SHP77 (cell line): ENCODE data around the gene RXRA.

Experiments
- DNase-seq, 2 experiments: peaks; one replicate each; lab custom pipeline; 2025; lab: John Stamatoyannopoulos, UW

Gene RXRA

GRCh38 chr9:134416385-134417015, 90.2 kb downstream of the RXRA start:
- DNase-seq, result no peak

GRCh38 chr9:134418354-134418753, 92.1 kb downstream of the RXRA start:
- DNase-seq, result no peak

- no peak for DNase-seq
Measured at GRCh38 chr9:134419000-134419683, 92.9 kb downstream of the RXRA start.

- peak; percentile 23 to 61 for DNase-seq
Measured at GRCh38 chr9:134419684-134420076, 93.4 kb downstream of the RXRA start.

- DNase-seq, result no peak
Measured at GRCh38 chr9:134420281-134420845, 94.1 kb downstream of the RXRA start.

GRCh38 chr9:134420974-134421432, 94.7 kb downstream of the RXRA start:
- DNase-seq, result no peak

- DNase-seq, result no peak
Measured at GRCh38 chr9:134421888-134422287, 95.6 kb downstream of the RXRA start.

GRCh38 chr9:134422301-134423090, 96.2 kb downstream of the RXRA start:
- no peak for DNase-seq

- DNase-seq, result no peak
Measured at GRCh38 chr9:134423166-134423565, 96.9 kb downstream of the RXRA start.

GRCh38 chr9:134423749-134424148, 97.5 kb downstream of the RXRA start:
- no peak for DNase-seq

GRCh38 chr9:134424818-134425217, 98.6 kb downstream of the RXRA start:
- DNase-seq, result no peak

GRCh38 chr9:134425401-134425800, 99.1 kb downstream of the RXRA start:
- DNase-seq, result no peak

GRCh38 chr9:134425812-134426211, 99.6 kb downstream of the RXRA start:
- no peak for DNase-seq

- no peak for DNase-seq
Measured at GRCh38 chr9:134426436-134426835, 100.2 kb downstream of the RXRA start.

- no peak for DNase-seq
Measured at GRCh38 chr9:134427153-134427782, 101.0 kb downstream of the RXRA start.

- no peak for DNase-seq
Measured at GRCh38 chr9:134428559-134428958, 102.3 kb downstream of the RXRA start.

- no peak for DNase-seq
Measured at GRCh38 chr9:134429007-134429406, 102.8 kb downstream of the RXRA start.

GRCh38 chr9:134429481-134429880, 103.2 kb downstream of the RXRA start:
- no peak for DNase-seq

GRCh38 chr9:134431095-134431494, 104.8 kb downstream of the RXRA start:
- no peak for DNase-seq

GRCh38 chr9:134431626-134432025, 105.4 kb downstream of the RXRA start:
- DNase-seq, result no peak

GRCh38 chr9:134432471-134432870, 106.2 kb downstream of the RXRA start:
- DNase-seq, result no peak

- DNase-seq, result no peak
Measured at GRCh38 chr9:134433101-134433500, 106.8 kb downstream of the RXRA start.
